SK-N-SH treated with all-trans-retinoic acid at 6 μM for 48 hours (cell line): ENCODE results near the gene SAMHD1.

Experiments
- ARNTL ChIP-seq: fragments of 450-650 bp; formaldehyde crosslinking; IDR thresholded peaks from 2 replicates; pipeline ENCODE4 v1.5.0; 2020; ENCODE audit warnings: low read depth, mild to moderate bottlenecking, moderate library complexity, borderline replicate concordance
- PPARA ChIP-seq: fragments of 250-450 bp; sonication (Bioruptor Pico); IDR thresholded peaks from 2 replicates; pipeline ENCODE4 v1.5.0; 2020; ENCODE audit warnings: mild to moderate bottlenecking, borderline replicate concordance
- RARB ChIP-seq: fragments of 250-450 bp; sonication (Bioruptor Pico); IDR thresholded peaks from 2 replicates; pipeline ENCODE4 v1.8.0; 2021; ENCODE audit warnings: mild to moderate bottlenecking, moderate library complexity
- SNAI2 ChIP-seq: fragments of 250-450 bp; sonication (Bioruptor Pico); IDR thresholded peaks from 2 replicates; pipeline ENCODE4 v1.5.0; 2020; ENCODE audit warnings: mild to moderate bottlenecking, moderate library complexity
- TOX ChIP-seq: fragments of 250-450 bp; sonication (Bioruptor Pico); IDR thresholded peaks from 2 replicates; pipeline ENCODE4 v1.8.0; 2021; ENCODE audit warnings: mild to moderate bottlenecking, moderate library complexity, borderline replicate concordance
- ZC3H10 ChIP-seq: fragments of 250-450 bp; sonication (Bioruptor Pico); IDR thresholded peaks from 2 replicates; pipeline ENCODE4 v1.5.1; 2021; ENCODE audit warnings: mild to moderate bottlenecking, moderate library complexity
- ZFP30 ChIP-seq: fragments of 450-650 bp; formaldehyde crosslinking; IDR thresholded peaks from 2 replicates; pipeline ENCODE4 v1.5.0; 2022; ENCODE audit warnings: mild to moderate bottlenecking, moderate library complexity
- ZNF70 ChIP-seq: fragments of 450-650 bp; formaldehyde crosslinking; IDR thresholded peaks from 2 replicates; pipeline ENCODE4 v1.5.0; 2020; ENCODE audit warnings: mild to moderate bottlenecking, moderate library complexity
- ZNF8 ChIP-seq: fragments of 450-650 bp; formaldehyde crosslinking; IDR thresholded peaks from 2 replicates; pipeline ENCODE4 v1.5.0; 2020; ENCODE audit warnings: mild to moderate bottlenecking, moderate library complexity
- TF ChIP-seq, protein P1 (sequence below): fragments of 250-450 bp; sonication (Bioruptor Pico); IDR thresholded peaks from 2 replicates; pipeline ENCODE4 v1.5.0; 2020; ENCODE audit warnings: mild to moderate bottlenecking, moderate library complexity
- TF ChIP-seq, protein P2 (sequence below): fragments of 250-450 bp; sonication (Bioruptor Pico); IDR thresholded peaks from 2 replicates; pipeline ENCODE4 v1.8.0; 2020; ENCODE audit warnings: mild to moderate bottlenecking, moderate library complexity, borderline replicate concordance

DNA sequence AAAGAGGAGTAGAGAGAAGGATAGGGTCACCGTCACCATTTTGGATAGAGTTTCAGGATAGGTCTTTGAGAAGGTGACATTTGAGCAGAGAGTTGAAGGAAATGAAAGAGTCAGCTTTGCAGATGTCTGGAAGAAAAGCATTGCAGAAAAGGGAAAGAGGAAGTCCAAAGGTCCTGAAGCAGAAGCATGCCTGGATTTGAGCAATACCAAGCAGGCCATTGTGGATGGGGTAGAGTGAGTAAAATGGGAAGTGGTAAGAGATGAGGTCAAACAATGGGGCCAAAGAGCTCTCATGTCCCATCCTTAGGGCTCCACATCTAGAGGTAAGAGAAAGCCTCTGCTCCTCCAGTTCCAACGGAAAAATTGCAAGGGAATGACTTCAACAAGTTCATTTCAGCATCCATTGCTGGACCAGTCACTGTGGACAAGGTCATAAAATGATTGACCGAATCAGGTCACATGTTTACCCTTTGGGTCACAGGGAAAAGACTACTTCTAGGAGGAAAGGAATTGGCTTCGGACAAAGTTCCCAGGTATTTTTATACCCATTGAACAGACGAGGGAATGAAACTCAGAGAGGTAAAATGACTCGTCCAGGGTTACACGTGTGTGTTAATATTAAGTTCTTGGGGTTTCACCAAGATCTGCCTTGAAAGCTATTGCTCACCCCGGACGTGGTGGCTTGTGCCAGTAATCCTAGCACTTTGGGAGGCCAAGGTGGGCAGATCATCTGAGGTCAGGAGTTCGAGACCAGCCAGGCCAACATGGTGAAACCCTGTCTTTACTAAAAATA lies 6.6 kb upstream of the SAMHD1 start:
- TF ChIP-seq PPARA: no peak
- no peak for TF ChIP-seq ZNF70 (CRISPR knock-in tag)
- no peak for TF ChIP-seq RARB
- TF ChIP-seq, protein P1, sequence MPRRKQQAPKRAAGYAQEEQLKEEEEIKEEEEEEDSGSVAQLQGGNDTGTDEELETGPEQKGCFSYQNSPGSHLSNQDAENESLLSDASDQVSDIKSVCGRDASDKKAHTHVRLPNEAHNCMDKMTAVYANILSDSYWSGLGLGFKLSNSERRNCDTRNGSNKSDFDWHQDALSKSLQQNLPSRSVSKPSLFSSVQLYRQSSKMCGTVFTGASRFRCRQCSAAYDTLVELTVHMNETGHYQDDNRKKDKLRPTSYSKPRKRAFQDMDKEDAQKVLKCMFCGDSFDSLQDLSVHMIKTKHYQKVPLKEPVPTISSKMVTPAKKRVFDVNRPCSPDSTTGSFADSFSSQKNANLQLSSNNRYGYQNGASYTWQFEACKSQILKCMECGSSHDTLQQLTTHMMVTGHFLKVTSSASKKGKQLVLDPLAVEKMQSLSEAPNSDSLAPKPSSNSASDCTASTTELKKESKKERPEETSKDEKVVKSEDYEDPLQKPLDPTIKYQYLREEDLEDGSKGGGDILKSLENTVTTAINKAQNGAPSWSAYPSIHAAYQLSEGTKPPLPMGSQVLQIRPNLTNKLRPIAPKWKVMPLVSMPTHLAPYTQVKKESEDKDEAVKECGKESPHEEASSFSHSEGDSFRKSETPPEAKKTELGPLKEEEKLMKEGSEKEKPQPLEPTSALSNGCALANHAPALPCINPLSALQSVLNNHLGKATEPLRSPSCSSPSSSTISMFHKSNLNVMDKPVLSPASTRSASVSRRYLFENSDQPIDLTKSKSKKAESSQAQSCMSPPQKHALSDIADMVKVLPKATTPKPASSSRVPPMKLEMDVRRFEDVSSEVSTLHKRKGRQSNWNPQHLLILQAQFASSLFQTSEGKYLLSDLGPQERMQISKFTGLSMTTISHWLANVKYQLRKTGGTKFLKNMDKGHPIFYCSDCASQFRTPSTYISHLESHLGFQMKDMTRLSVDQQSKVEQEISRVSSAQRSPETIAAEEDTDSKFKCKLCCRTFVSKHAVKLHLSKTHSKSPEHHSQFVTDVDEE: no peak
- no peak for TF ChIP-seq ZFP30 (CRISPR knock-in tag)
- no peak for TF ChIP-seq ZNF8 (CRISPR knock-in tag)
- no peak for TF ChIP-seq SNAI2 (CRISPR knock-in tag)
- no peak for TF ChIP-seq ARNTL (CRISPR knock-in tag)
- TF ChIP-seq, protein P2, sequence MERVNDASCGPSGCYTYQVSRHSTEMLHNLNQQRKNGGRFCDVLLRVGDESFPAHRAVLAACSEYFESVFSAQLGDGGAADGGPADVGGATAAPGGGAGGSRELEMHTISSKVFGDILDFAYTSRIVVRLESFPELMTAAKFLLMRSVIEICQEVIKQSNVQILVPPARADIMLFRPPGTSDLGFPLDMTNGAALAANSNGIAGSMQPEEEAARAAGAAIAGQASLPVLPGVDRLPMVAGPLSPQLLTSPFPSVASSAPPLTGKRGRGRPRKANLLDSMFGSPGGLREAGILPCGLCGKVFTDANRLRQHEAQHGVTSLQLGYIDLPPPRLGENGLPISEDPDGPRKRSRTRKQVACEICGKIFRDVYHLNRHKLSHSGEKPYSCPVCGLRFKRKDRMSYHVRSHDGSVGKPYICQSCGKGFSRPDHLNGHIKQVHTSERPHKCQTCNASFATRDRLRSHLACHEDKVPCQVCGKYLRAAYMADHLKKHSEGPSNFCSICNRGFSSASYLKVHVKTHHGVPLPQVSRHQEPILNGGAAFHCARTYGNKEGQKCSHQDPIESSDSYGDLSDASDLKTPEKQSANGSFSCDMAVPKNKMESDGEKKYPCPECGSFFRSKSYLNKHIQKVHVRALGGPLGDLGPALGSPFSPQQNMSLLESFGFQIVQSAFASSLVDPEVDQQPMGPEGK (CRISPR knock-in tag): no peak
- TF ChIP-seq TOX (CRISPR knock-in tag): no peak
- TF ChIP-seq ZC3H10: no peak
